K562 (cell line): ENCODE results near the gene ANO4. TPM values are rescaled to one million over a fixed set of nuclear protein-coding genes. Genes with fewer than 3 reads are reported as not detected.

ENCODE experiments used
- ATAC-seq: fragments of 200-7000 bp; cut with Tn5 transposase; 3 replicates; pipeline ENCODE4 v1.9.1; 2020; ENCODE audit warnings: moderate library complexity
- BruUV-seq: library from RNA; stranded (reverse); fragments of 400-500 nt; replicated peaks from 2 replicates; lab custom pipeline; 2021; lab: Mats Ljungman, UMichigan
- CTCF ChIA-PET: fragments of 300-600 bp; formaldehyde crosslinking; extraction: SDS; loops from one replicate; lab custom pipeline; 2021; ENCODE audit warnings: low intra/inter-chr PET ratio; lab: Yijun Ruan, JAX
- POLR2A ChIA-PET: fragments of 300-600, 350-650 bp; sonication (Branson Sonifier 250); formaldehyde crosslinking; extraction: SDS; loops from one replicate; lab custom pipeline; 2021; ENCODE audit warnings: antibody characterized with exemption, inconsistent platforms; lab: Yijun Ruan, JAX
- DNase-seq, 4 experiments: peaks; one replicate each; pipeline versions ENCODE4 v3.0.0 to v3.0.0-alpha.2; 2011 to 2018; ENCODE audit warnings: low spot score in 3 of 4, mixed read lengths in 3 of 4; ENCODE audit errors: extremely low read depth in 1 of 4
- FAIRE-seq: peaks from 2 replicates; lab custom pipeline; 2011; peaks lifted over from hg19 to GRCh38; lab: Jason Lieb, UNC
- H2AFZ ChIP-seq: 2 replicates; pipeline ENCODE4 v1.6.0; 2011; ENCODE audit warnings: low read depth, low read length, control low read depth, inconsistent platforms
- H3K27ac ChIP-seq: fragments of 200-600 bp; 3 replicates; pipeline ENCODE4 v1.8.0; 2011; ENCODE audit warnings: low read depth, mild to moderate bottlenecking, control low read depth, inconsistent platforms, low read length, moderate library complexity, mixed read lengths; ENCODE audit errors: extremely low read depth
- H3K27me3 ChIP-seq, 2 experiments: fragments of 300-600 bp in 1 of 2; 2 replicates in 1 of 2; 3 replicates in 1 of 2; pipeline versions ENCODE4 v1.6.0 to v1.8.0; 2011; ENCODE audit warnings: inconsistent platforms in 2 of 2, low read length in 2 of 2, mild to moderate bottlenecking in 1 of 2, mixed read lengths in 1 of 2, moderate library complexity in 1 of 2; ENCODE audit not compliant: control insufficient read depth in 2 of 2, insufficient read depth in 2 of 2
- H3K36me3 ChIP-seq: fragments of 300-600 bp; 3 replicates; pipeline ENCODE4 v1.8.0; 2011; ENCODE audit warnings: mild to moderate bottlenecking, low read length, inconsistent platforms; ENCODE audit not compliant: control insufficient read depth, insufficient read depth
- H3K4me1 ChIP-seq, 2 experiments: fragments of 200-600 bp in 1 of 2; replicated peaks in 1 of 2; 2 replicates in 1 of 2; 3 replicates in 1 of 2; pipeline versions ENCODE4 v1.5.1 to v1.8.0; 2011; ENCODE audit warnings: inconsistent platforms in 2 of 2, low read length in 2 of 2, mild to moderate bottlenecking in 1 of 2, mixed read lengths in 1 of 2, moderate library complexity in 1 of 2; ENCODE audit not compliant: control insufficient read depth in 2 of 2, insufficient read depth in 2 of 2
- H3K4me2 ChIP-seq: 2 replicates; pipeline ENCODE4 v1.6.1; 2011; ENCODE audit warnings: low read length, control low read depth, inconsistent platforms, mixed read lengths; ENCODE audit not compliant: insufficient read depth
- H3K4me3 ChIP-seq: fragments of 200-600 bp; sonication (generic), shearing (Covaris generic); 2 replicates; pipeline ENCODE4 v1.5.1; 2016; ENCODE audit warnings: control low read depth, inconsistent platforms
- H3K79me2 ChIP-seq: fragments of 200-600 bp; 3 replicates; pipeline ENCODE4 v1.8.0; 2011; ENCODE audit warnings: low read length, inconsistent platforms; ENCODE audit not compliant: control insufficient read depth, insufficient read depth
- H3K9ac ChIP-seq, 2 experiments: 2 replicates each; pipeline versions ENCODE4 v1.6.0 to v1.6.1; 2011; ENCODE audit warnings: low read depth in 2 of 2, low read length in 2 of 2, control low read depth in 1 of 2, inconsistent platforms in 1 of 2, mild to moderate bottlenecking in 1 of 2, mixed read lengths in 1 of 2; ENCODE audit not compliant: insufficient read depth in 1 of 2
- H3K9me1 ChIP-seq: one replicate; pipeline ENCODE4 v1.6.0; 2011; ENCODE audit warnings: inconsistent platforms, mild to moderate bottlenecking, low read length, moderate library complexity; ENCODE audit not compliant: control insufficient read depth, insufficient read depth
- H3K9me3 ChIP-seq: replicated peaks from 2 replicates; pipeline ENCODE4 v1.5.1; 2011; ENCODE audit warnings: low read depth, low read length, inconsistent platforms; ENCODE audit not compliant: control insufficient read depth, insufficient read depth
- H4K20me1 ChIP-seq: replicated peaks from 2 replicates; pipeline ENCODE4 v1.6.1; 2011; ENCODE audit warnings: low read length, inconsistent platforms, mixed read lengths; ENCODE audit not compliant: control insufficient read depth, insufficient read depth
- CBX3 ChIP-seq, 2 experiments: IDR thresholded peaks; 1 replicate in 1 of 2; 2 replicates in 1 of 2; pipeline ENCODE4 v1.6.1; 2012; ENCODE audit warnings: inconsistent platforms in 2 of 2, low read length in 2 of 2, borderline replicate concordance in 1 of 2, control low read depth in 1 of 2
- CEBPG ChIP-seq, 3 experiments: fragments of 200-800 bp in 1 of 3; sonication (Bioruptor generic) in 1 of 3; sonication (generic) in 1 of 3; formaldehyde crosslinking in 1 of 3; IDR thresholded peaks in 2 of 3; conservative IDR thresholded peaks in 1 of 3; 2 replicates each; pipeline versions ENCODE4 v1.6.1 to v1.8.0; 2016 to 2022; ENCODE audit warnings: missing compliant biosample characterization in 2 of 3, missing genetic modification characterization in 2 of 3, mild to moderate bottlenecking in 1 of 3, missing genetic modification reagents in 1 of 3
- ERF ChIP-seq: fragments of 450-650 bp; formaldehyde crosslinking; IDR thresholded peaks from 2 replicates; pipeline ENCODE4 v1.4.0; 2020; ENCODE audit warnings: mild to moderate bottlenecking, mixed read lengths
- MAFG ChIP-seq: fragments of 450-650 bp; conservative IDR thresholded peaks from 2 replicates; pipeline ENCODE4 v1.6.1; 2016; ENCODE audit warnings: missing genetic modification characterization, missing compliant biosample characterization
- NCOR1 ChIP-seq: fragments of 450-650 bp; IDR thresholded peaks from 2 replicates; pipeline ENCODE4 v1.6.1; 2016; ENCODE audit warnings: mild to moderate bottlenecking, moderate library complexity
- NFATC3 ChIP-seq: fragments of 450-650 bp; IDR thresholded peaks from 2 replicates; pipeline ENCODE4 v1.6.1; 2017; ENCODE audit warnings: mild to moderate bottlenecking
- POLR2H ChIP-seq: IDR thresholded peaks from 2 replicates; pipeline ENCODE4 v1.6.1; 2016; ENCODE audit warnings: missing genetic modification characterization, low read depth, mild to moderate bottlenecking, control low read depth, missing compliant biosample characterization, moderate library complexity
- ZNF140 ChIP-seq: fragments of 250-450 bp; sonication (Bioruptor Pico); IDR thresholded peaks from 2 replicates; pipeline ENCODE4 v1.8.0; 2021; ENCODE audit warnings: moderate library complexity, mild to moderate bottlenecking, inconsistent platforms
- WGBS: fragments of 100-300 bp; shearing (Covaris generic); methylation state at CpG from one replicate; pipeline ENCODE4 v1.1.6; 2016; ENCODE audit warnings: low coverage, mixed read lengths; ENCODE audit not compliant: insufficient coverage; ENCODE audit errors: missing lambda C conversion rate; 5-methylcytosine and 5-hydroxymethylcytosine counted together
- in situ Hi-C: fragments of 300-500 bp; cut with MboI; formaldehyde crosslinking; loops from 4 replicates; pipeline ENCODE4 v1.15.0; 2018; ENCODE audit warnings: inconsistent platforms, mixed read lengths
- intact Hi-C: fragments of 100-400 bp; cut with micrococcal nuclease; formaldehyde crosslinking; loops from 2 replicates; pipeline ENCODE4 v1.14.2; 2022
- polyA plus RNA-seq, 8 experiments: library from polyadenylated mRNA; depleted of rRNA in 4 of 8; stranded (reverse) in 5 of 8; unstranded in 3 of 8; fragments of >200 nt; fragmentation: Nextera tagmentation in 2 of 8; fragmentation: Illumina TruSeq in 1 of 8; extraction: Ambion mirVana in 2 of 8; extraction: Trizol in 1 of 8; gene quantifications; 2 replicates each; pipeline versions ENCODE4 v1.2.1 to v1.2.3, GENCODE V29; 2011 to 2014; ENCODE audit warnings: inconsistent platforms in 1 of 8, missing spikeins in 1 of 8
- total RNA-seq, 7 experiments: library from RNA; depleted of rRNA in 6 of 7; stranded (reverse); fragments of >200 nt in 6 of 7; fragmentation: Illumina TruSeq in 2 of 7; extraction: Trizol in 2 of 7; gene quantifications; 2 replicates each; pipeline versions ENCODE4 v1.2.1 to v1.2.3, GENCODE V29; 2011 to 2021; ENCODE audit warnings: low replicate concordance in 1 of 7
- TF ChIP-seq, protein P1 (sequence below): fragments of 450-650 bp; IDR thresholded peaks from 2 replicates; pipeline ENCODE4 v1.6.1; 2016; ENCODE audit warnings: low read depth, mild to moderate bottlenecking, moderate library complexity

The ANO4 gene
- total and polyA plus RNA-seq, 9 of the 15 experiments (the other 6 are each of a cell fraction or from before 2014, with no cell fraction given): not detected

GRCh38 chr12:101018540-101018939 lies 224.0 kb downstream of the ANO4 start:
- H3K4me1 ChIP-seq: no peaks in the 10 kb centered on the region
- no peaks in the 10 kb centered on the region for H3K27me3 ChIP-seq
- intact Hi-C loops (no loop called here), in situ Hi-C loops (no loop called here)
- no peak for FAIRE-seq
- no peak overlapping the region for H3K27ac ChIP-seq
- H2AFZ ChIP-seq: no peak overlapping the region
- no peaks in the 10 kb centered on the region for H3K79me2 ChIP-seq
- no peak overlapping the region for H3K4me3 ChIP-seq
- BruUV-seq: no TSS peak
- ChIA-PET POLR2A (no interaction called here), CTCF (no interaction called here)
- no peak for DNase-seq
- no peak overlapping the region for H3K9ac ChIP-seq
- ATAC-seq: no peak
- TF ChIP-seq MAFG (peak; percentile 17; the same call in 1 of the 2 replicates), CBX3 (IDR thresholded peaks at IDR 0.05; ENCODE audit: borderline replicate concordance in 1 of 2, low read length in 2 of 2) (no peak)
- TF ChIP-seq, protein P1, sequence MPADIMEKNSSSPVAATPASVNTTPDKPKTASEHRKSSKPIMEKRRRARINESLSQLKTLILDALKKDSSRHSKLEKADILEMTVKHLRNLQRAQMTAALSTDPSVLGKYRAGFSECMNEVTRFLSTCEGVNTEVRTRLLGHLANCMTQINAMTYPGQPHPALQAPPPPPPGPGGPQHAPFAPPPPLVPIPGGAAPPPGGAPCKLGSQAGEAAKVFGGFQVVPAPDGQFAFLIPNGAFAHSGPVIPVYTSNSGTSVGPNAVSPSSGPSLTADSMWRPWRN: no peak
- no peaks in the 10 kb centered on the region for H4K20me1 ChIP-seq
- 0% methylated on average over 2 of the region's 2 CpGs for WGBS
- no peaks in the 10 kb centered on the region for H3K9me3 ChIP-seq
- H3K36me3 ChIP-seq: no peaks in the 10 kb centered on the region
- no peak overlapping the region for H3K4me2 ChIP-seq
- no peaks in the 10 kb centered on the region for H3K9me1 ChIP-seq

GRCh38 chr12:101019201-101019600 lies 224.6 kb downstream of the ANO4 start:
- Histone ChIP-seq H3K79me2 (no peaks in the 10 kb centered on the region), H3K4me2 (no peak overlapping the region), H2AFZ (no peak overlapping the region), H4K20me1 (no peaks in the 10 kb centered on the region), H3K9me3 (no peaks in the 10 kb centered on the region), H3K4me3 (no peak overlapping the region), H3K9ac (no peak overlapping the region), H3K4me1 (no peaks in the 10 kb centered on the region), H3K9me1 (no peaks in the 10 kb centered on the region), H3K36me3 (no peaks in the 10 kb centered on the region), H3K27ac (no peak overlapping the region), H3K27me3 (no peaks in the 10 kb centered on the region)
- in situ Hi-C loops (no loop called here), intact Hi-C loops (no loop called here)
- DNase-seq (no peak), FAIRE-seq (no peak), ATAC-seq (no peak)
- TF ChIP-seq NFATC3: no peak
- TF ChIP-seq ERF (CRISPR knock-in tag): no peak
- TF ChIP-seq POLR2H (tag): no peak
- TF ChIP-seq CEBPG (CRISPR knock-in tag; IDR thresholded peaks at IDR 0.05): no peak
- TF ChIP-seq CEBPG (tag; conservative IDR thresholded peaks at IDR 0.05 in 1 of 2, IDR thresholded peaks at IDR 0.05 in 1 of 2): no peak
- no peak for TF ChIP-seq NCOR1
- TF ChIP-seq ZNF140 (CRISPR knock-in tag): no peak
- BruUV-seq: no TSS peak
- POLR2A ChIA-PET: no interaction called here
- 0% methylated on average over 4 of the region's 4 CpGs for WGBS
- CTCF ChIA-PET: no interaction called here
